ENCODE data around the gene ESM1.
"Not testable (repeated sequence)": the region's sequence is repeated elsewhere in the genome, so short reads cannot be mapped to it uniquely, and the experiment has no call there.

The ESM1 gene, protein sequence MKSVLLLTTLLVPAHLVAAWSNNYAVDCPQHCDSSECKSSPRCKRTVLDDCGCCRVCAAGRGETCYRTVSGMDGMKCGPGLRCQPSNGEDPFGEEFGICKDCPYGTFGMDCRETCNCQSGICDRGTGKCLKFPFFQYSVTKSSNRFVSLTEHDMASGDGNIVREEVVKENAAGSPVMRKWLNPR

DNA sequence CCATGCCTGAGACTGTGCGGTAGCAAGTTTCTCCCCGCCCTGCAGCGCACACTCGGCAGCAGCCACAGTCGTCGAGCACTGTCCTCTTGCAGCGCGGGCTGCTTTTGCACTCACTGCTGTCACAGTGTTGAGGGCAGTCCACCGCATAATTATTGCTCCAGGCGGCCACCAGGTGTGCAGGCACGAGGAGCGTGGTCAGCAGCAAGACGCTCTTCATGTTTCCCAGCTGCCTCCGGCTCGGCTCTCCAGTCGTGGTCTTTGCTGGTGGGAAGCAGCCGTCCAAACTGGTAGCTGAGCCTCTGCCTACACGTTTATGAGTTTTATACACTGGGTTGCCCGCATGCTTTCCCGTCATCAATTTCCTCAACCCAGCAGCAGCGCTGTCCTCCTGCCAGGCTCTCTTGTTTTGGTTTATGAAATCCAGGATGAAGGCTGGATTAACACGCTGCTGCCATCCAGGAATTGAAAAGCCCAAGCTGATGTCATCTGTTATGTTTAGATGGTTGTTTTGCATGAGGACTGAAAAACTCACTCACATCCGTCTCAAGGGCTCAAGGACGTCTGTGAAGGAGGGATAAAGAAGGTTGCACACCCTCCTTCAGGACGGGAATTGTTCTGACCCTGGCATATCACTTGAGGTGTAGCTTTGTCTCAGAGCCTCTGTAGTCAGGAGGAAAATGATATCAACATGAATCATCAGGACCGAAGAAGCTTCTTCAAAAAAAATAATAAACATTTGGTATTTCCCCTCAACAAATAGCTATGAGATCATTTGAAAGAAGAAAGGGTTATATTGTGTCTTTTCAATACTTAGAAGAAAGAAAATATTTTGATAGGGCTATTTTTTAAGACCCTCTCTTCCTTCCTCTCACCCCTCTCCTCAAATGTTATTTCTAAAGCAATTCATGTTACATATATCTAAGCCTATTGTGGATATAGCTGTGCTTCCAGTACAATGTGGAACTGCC is at the start of gene ESM1:
Gene ESM1 (minus strand): TSS at position 293 of the 968 bp plus-strand sequence. CDS start 76 bp downstream, at position 217.
- Mint-ChIP-seq H3K9me3 (no peaks in the 10 kb centered on the region), H3K4me1 (ENCODE audit: low read depth) (peaks cover 48% of the 10 kb centered on the region), H3K36me3 (ENCODE audit: low read depth) (no peaks in the 10 kb centered on the region), H3K27ac (no peak within 1 kb of the TSS), H3K4me3 (no peak within 1 kb of the TSS), H3K27me3 (no peaks in the 10 kb centered on the region)
- no peak for DNase-seq

DNA sequence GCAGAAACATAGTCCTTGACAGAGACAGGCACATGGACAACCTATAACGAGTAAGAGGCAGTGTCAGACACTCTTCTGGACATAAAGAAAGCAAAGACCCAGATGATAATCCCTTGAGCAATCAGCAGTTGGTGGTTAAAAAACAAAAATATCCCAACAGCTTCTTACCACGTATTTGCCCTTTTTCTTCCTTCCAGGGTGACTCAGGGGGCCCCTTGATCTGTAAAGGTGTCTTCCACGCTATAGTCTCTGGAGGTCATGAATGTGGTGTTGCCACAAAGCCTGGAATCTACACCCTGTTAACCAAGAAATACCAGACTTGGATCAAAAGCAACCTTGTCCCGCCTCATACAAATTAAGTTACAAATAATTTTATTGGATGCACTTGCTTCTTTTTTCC is 48.2 kb upstream of the ESM1 start:
- DNase-seq = no peak
- no peak overlapping the region for H3K27ac Mint-ChIP-seq
- H3K36me3 Mint-ChIP-seq (ENCODE audit: low read depth) = no peaks in the 10 kb centered on the region
- H3K4me1 Mint-ChIP-seq (ENCODE audit: low read depth) = peaks cover 55% of the 10 kb centered on the region
- H3K27me3 Mint-ChIP-seq = no peaks in the 10 kb centered on the region
- no peak overlapping the region for H3K4me3 Mint-ChIP-seq
- H3K9me3 Mint-ChIP-seq = peaks cover 4% of the 10 kb centered on the region

DNA sequence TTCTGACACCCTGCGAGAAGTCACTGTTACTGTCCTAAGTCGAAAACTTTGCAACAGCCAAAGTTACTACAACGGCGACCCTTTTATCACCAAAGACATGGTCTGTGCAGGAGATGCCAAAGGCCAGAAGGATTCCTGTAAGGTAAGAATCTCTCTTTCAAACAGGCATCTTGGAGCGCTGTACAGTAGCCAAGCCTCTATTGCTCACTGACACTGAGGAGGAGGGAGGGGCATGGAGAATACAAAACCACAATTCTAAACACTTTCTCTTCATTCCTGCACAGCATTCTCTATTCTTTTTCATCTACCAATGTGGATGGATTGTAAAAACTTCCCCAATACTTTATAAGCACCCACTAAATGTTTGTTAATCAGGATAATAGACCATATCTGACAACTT is 46.1 kb upstream of the ESM1 start:
- Mint-ChIP-seq H3K36me3 (ENCODE audit: low read depth) (no peaks in the 10 kb centered on the region), H3K27me3 (no peaks in the 10 kb centered on the region), H3K27ac (no peak overlapping the region), H3K9me3 (peaks cover 4% of the 10 kb centered on the region), H3K4me3 (no peak overlapping the region), H3K4me1 (ENCODE audit: low read depth) (peaks cover 56% of the 10 kb centered on the region)
- DNase-seq = no peak

DNA sequence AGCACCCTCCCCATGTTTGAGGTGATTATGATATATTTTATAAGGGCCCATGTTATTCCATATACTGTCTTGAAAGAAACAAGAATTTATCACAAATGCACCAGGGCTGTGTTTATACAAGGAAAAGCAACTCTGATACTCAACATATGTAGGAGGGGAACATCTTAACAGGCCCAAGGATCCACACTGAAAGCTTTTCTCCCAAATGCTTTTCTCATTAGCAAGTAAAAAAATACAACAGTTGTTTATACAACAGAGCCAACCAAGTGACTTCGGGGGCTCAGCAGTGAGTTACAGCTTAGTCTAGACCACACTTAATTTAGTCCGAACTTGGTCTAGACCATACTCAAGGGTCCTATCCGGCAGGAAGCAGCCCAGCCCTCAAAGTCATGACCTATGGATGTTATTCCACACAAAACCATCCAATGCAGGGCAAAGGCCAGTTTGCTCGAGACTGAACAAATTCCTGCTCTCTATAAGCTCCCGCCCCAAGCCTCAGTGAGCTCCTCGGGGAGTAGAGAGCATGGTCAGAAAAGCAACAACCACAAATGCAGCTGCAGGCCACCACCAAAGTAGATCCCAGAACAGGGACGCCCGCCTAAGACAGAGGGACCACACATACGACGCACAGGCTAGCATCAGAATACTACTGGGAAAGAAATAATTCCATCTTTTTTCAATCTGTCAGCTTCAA is 45.4 kb upstream of the ESM1 start:
- Mint-ChIP-seq H3K27ac (no peak overlapping the region), H3K27me3 (no peaks in the 10 kb centered on the region), H3K9me3 (peaks cover 4% of the 10 kb centered on the region), H3K4me1 (ENCODE audit: low read depth) (peaks cover 56% of the 10 kb centered on the region), H3K36me3 (ENCODE audit: low read depth) (no peaks in the 10 kb centered on the region), H3K4me3 (no peak overlapping the region)
- DNase-seq = no peak

DNA sequence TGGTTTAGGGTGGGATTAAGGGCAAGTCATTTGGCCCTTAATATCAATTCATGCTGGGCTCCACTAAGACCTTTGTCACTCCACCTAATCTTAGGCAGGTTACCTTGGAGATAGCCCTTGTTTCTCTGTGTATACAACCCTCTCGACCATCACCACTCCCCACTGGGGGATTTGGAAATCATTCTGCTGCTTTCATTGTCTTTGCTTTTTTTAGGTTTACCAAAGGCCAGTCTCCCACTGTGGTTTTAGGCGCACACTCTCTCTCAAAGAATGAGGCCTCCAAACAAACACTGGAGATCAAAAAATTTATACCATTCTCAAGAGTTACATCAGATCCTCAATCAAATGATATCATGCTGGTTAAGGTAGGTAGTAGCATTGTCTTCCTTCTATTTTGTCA is 44.8 kb upstream of the ESM1 start:
- no peak overlapping the region for H3K4me3 Mint-ChIP-seq

DNA sequence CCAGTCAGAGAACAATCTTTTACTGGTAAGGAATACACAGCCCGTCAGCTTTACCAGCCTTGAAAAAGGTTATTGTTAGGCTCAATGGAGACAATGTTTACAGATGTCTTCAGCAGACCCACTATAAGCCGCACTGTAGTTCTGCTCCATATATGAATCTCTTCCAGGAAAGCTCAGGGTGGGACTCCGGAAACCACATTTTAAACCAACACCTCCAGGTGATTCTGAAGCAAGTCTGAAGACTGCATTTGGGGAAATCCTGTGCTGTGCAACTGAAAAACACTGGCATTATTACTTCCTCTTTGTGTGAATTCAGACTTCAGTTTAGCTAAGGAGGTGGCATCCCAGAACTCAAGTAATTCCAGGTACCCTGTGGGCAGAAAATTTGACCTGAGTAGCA is 42.2 kb upstream of the ESM1 start:
- Mint-ChIP-seq H3K36me3 (ENCODE audit: low read depth) (no peaks in the 10 kb centered on the region), H3K27me3 (no peaks in the 10 kb centered on the region), H3K9me3 (peaks cover 4% of the 10 kb centered on the region), H3K27ac (peak overlapping the region; percentile 60), H3K4me3 (peak overlapping the region; percentile 22), H3K4me1 (ENCODE audit: low read depth) (peaks cover 72% of the 10 kb centered on the region)
- no peak for DNase-seq

More for the DNA sequence above, 44.8 kb upstream of the ESM1 start:
- Mint-ChIP-seq H3K4me1 (ENCODE audit: low read depth) (peaks cover 56% of the 10 kb centered on the region), H3K36me3 (ENCODE audit: low read depth) (no peaks in the 10 kb centered on the region), H3K27me3 (no peaks in the 10 kb centered on the region), H3K27ac (no peak overlapping the region), H3K9me3 (peaks cover 4% of the 10 kb centered on the region)
- no peak for DNase-seq

DNA sequence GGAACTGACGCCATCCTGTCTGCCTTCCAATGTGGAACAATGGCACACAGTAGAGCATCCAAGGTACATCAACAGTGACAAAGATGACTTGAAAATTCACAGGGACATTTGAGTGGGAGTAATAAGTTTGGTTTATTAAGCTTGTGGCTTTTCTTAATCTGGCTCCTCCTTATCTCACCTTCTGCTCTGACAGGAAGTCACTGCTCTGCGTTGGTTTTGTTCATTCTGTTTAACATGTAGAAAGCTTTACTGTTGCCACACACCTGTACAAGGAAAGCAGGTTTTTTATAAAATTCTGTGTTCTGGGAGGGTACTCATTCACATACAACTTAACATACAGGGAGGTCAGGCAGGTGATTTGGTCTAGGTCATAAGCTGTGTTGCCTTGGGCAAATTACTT is 37.1 kb upstream of the ESM1 start:
- DNase-seq = no peak
- Mint-ChIP-seq H3K27ac (peak overlapping the region; percentile 64), H3K27me3 (no peaks in the 10 kb centered on the region), H3K36me3 (ENCODE audit: low read depth) (no peaks in the 10 kb centered on the region), H3K4me1 (ENCODE audit: low read depth) (peaks cover 55% of the 10 kb centered on the region), H3K9me3 (no peaks in the 10 kb centered on the region), H3K4me3 (no peak overlapping the region)

DNA sequence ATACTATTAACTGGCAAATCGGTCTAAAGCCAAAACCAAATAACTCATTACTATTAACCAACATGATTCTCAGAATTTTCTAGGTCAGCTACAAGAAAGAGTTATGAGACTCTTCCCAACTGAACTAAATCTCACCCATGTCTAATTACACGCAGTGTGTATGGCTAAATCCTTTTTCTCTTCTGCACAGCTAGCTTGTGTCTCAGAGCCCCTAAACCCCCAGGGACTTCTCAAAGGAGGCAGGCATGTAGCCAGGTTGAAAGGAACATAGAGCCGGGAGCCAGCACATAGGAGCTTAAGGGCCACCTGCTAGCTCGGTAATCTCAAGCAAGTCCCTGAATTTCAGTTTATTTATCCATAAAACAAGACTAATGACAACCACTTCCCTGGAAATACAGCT is 36.4 kb upstream of the ESM1 start:
- Mint-ChIP-seq H3K36me3 (ENCODE audit: low read depth) (no peaks in the 10 kb centered on the region), H3K27me3 (no peaks in the 10 kb centered on the region), H3K27ac (no peak overlapping the region), H3K4me3 (no peak overlapping the region), H3K4me1 (ENCODE audit: low read depth) (peaks cover 49% of the 10 kb centered on the region), H3K9me3 (no peaks in the 10 kb centered on the region)
- no peak for DNase-seq

DNA sequence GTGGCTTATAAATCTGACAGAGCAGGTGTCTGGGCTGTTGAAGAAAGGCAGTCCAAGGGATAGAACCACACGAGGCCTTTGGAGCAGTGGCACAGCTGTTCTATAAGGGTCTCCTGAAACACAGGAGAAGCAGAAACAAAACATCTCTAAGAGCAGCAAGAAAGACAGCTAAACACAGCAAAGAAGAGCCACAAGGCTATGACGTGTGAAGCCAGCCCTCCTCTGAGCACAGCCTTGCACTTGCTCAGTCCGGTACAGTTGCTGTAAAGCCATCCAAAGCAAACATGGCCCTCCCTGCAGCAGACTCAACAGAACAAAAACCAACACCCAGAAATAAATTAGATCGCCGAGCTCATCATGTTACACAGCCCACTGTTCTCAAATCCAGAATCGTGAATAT is 36.0 kb upstream of the ESM1 start:
- no peak overlapping the region for H3K4me3 Mint-ChIP-seq
- H3K27ac Mint-ChIP-seq = no peak overlapping the region
- no peaks in the 10 kb centered on the region for H3K27me3 Mint-ChIP-seq
- H3K36me3 Mint-ChIP-seq (ENCODE audit: low read depth) = no peaks in the 10 kb centered on the region
- H3K4me1 Mint-ChIP-seq (ENCODE audit: low read depth) = peaks cover 45% of the 10 kb centered on the region
- H3K9me3 Mint-ChIP-seq = peaks cover under 1% of the 10 kb centered on the region
- no peak for DNase-seq

DNA sequence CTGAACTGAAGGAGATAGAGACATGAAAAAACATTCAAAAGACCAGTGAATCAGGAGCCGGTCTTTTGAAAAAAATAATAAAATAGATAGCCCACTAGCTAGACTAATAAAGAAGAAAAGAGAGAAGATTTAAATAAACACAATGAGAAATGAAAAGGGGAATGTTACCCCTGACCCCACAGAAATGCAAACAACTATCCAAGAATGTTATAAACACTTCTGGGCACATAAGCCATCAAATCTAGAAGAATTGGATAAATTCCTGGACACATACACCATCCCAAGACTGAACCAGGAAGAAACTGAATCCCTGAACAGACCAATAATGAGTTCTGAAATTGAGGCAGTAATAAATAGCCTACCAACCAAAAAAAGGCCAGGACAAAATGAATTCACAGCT is 24.8 kb upstream of the ESM1 start:
- not testable (repeated sequence) for H3K27me3 Mint-ChIP-seq; H3K27ac Mint-ChIP-seq; H3K36me3 Mint-ChIP-seq (ENCODE audit: low read depth); H3K4me3 Mint-ChIP-seq; DNase-seq
- peaks cover 10% of the 10 kb centered on the region for H3K4me1 Mint-ChIP-seq (ENCODE audit: low read depth)
- H3K9me3 Mint-ChIP-seq = peaks cover 17% of the 10 kb centered on the region

DNA sequence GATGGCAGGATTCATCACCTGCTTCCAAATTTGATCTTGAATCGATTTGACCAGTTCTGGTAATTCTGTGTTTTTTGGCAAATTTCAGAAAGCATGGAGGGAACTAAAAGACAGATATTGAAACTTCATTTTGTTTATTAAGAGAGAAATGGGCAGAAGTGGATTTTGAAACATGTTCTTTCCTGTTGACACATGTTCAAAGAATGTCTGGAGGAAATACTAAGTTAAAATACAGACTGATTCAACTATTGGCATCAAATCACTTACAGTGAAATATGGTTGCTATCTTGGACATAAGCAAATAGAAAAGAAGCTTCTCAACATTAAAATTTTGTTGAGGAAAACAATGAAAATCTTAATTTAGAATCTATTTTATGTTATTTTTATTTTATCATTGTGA is 19.3 kb upstream of the ESM1 start:
- no peak overlapping the region for H3K4me3 Mint-ChIP-seq
- no peak overlapping the region for H3K27ac Mint-ChIP-seq
- no peak for DNase-seq
- peaks cover 26% of the 10 kb centered on the region for H3K4me1 Mint-ChIP-seq (ENCODE audit: low read depth)
- H3K9me3 Mint-ChIP-seq = peaks cover 8% of the 10 kb centered on the region
- H3K36me3 Mint-ChIP-seq (ENCODE audit: low read depth) = no peaks in the 10 kb centered on the region
- H3K27me3 Mint-ChIP-seq = no peaks in the 10 kb centered on the region

DNA sequence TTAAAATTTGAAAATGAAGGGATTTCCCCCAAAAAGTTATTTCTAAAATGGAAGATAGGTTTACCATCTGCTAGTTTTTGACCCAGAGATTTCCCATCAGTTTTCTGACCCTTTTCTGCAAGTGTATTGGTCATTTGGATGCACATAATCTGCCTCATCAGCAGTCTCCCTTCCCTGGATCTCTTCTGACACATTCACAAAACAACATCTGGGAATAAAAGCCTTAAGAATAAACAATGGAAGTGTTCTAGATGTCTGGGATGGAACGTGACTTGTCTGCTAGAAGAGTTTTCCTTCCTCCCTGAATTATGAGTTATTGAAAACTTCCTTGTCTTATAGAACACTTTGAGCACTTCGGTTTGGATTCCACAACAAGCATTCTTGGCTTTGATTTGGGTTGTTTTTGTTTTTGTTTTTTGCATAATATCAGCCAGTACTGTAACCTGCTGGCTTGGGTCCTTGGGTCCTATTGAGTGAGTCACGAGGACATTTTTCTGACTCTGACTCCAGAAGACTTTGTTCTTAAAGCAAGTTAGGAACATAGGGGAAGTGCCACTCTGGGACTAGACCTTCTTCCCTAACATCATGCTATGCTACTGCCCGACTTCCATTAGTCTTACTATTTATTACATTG is 18.2 kb upstream of the ESM1 start:
- Mint-ChIP-seq H3K4me3 (no peak overlapping the region), H3K9me3 (peaks cover 8% of the 10 kb centered on the region), H3K27me3 (no peaks in the 10 kb centered on the region), H3K36me3 (ENCODE audit: low read depth) (no peaks in the 10 kb centered on the region), H3K4me1 (ENCODE audit: low read depth) (peaks cover 28% of the 10 kb centered on the region), H3K27ac (no peak overlapping the region)
- no peak for DNase-seq

DNA sequence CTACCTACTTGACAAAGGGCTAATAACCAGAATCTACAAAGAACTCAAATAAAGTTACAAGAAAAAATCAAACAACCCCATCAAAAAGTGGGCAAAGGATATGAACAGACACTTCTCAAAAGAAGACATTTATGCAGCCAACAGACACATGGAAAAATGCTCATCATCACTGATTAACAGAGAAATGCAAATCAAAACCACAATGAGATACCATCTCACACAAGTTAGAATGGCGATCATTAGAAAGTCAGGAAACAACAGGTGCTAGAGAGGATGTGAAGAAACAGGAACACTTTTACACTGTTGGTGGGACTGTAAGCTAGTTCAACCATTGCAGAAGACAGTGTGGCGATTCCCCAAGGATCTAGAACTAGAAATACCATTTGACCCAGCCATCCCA is 16.8 kb upstream of the ESM1 start:
- not testable (repeated sequence) for H3K4me3 Mint-ChIP-seq; H3K27me3 Mint-ChIP-seq; H3K9me3 Mint-ChIP-seq; DNase-seq; H3K27ac Mint-ChIP-seq; H3K36me3 Mint-ChIP-seq (ENCODE audit: low read depth)
- H3K4me1 Mint-ChIP-seq (ENCODE audit: low read depth) = peaks cover 28% of the 10 kb centered on the region

DNA sequence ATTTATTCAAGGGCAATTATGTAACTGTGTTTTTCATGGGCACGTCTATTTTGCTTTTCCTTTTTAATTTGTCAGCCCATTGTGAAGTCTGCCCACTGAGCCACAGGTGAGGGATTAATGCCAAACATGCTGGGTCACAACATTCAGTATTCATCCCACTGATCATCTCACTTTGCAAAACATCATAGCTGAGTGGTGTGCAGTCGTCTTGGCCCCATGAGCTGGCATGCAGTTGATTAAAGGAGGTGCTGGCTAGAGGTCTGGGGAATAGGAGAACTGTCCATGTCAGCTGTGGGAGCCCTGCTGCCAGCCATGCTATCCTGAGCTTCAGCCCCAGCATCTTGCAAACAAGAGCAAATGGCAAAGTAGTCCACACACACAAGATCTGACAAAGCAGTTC is 11.7 kb upstream of the ESM1 start:
- Mint-ChIP-seq H3K36me3 (ENCODE audit: low read depth) (no peaks in the 10 kb centered on the region), H3K27ac (no peak overlapping the region), H3K4me3 (no peak overlapping the region), H3K9me3 (peaks cover 3% of the 10 kb centered on the region), H3K27me3 (no peaks in the 10 kb centered on the region), H3K4me1 (ENCODE audit: low read depth) (peaks cover 25% of the 10 kb centered on the region)
- DNase-seq = no peak

All from activated T-cell treated with anti-CD3 and anti-CD28 coated beads, Interleukin-2, amount 50 U/mL, for 24 hours (primary cell).